Breast epithelium (tissue), 4 donors: Measurements from ENCODE around the gene NRF1. TPM values are rescaled to one million over a fixed set of nuclear protein-coding genes. Genes with fewer than 3 reads are reported as not detected.
A peak's percentile ranks its signal among the peaks of the same experiment; 100 is the strongest.

Source experiments
- DNase-seq, 2 donors: peaks; one replicate each; pipeline ENCODE4 v3.0.0-alpha.2; 2019; ENCODE audit warnings: low spot score in 2 of 2
- H3K27ac ChIP-seq, 2 donors: fragments of 200-600 bp; sonication (generic) in 1 of 2; one replicate each; pipeline ENCODE4 v1.5.1; 2016 to 2019; ENCODE audit warnings: mild to moderate bottlenecking in 1 of 2
- H3K27me3 ChIP-seq, 2 donors: fragments of 200-600 bp; sonication (generic) in 1 of 2; one replicate each; pipeline versions ENCODE4 v1.5.1 to v1.6.0; 2017 to 2019; ENCODE audit warnings: control low read depth in 1 of 2, mild to moderate bottlenecking in 1 of 2
- H3K36me3 ChIP-seq: fragments of 200-600 bp; one replicate; pipeline ENCODE4 v1.5.1; 2019
- H3K4me1 ChIP-seq, 2 donors: fragments of 200-600 bp; sonication (generic); one replicate each; pipeline ENCODE4 v1.5.1; 2016 to 2019; ENCODE audit warnings: control low read depth in 1 of 2
- H3K4me3 ChIP-seq, 3 donors: fragments of 200-600 bp; sonication (generic); 1 replicate in 2 of 3; 2 replicates in 1 of 3; pipeline ENCODE4 v1.5.1; 2016 to 2019; ENCODE audit warnings: mild to moderate bottlenecking in 3 of 3, moderate library complexity in 2 of 3
- H3K9me3 ChIP-seq, 2 donors: fragments of 200-600 bp; sonication (generic) in 1 of 2; one replicate each; pipeline ENCODE4 v1.5.1; 2016 to 2019; ENCODE audit warnings: control low read depth in 1 of 2
- CTCF ChIP-seq, 3 donors: fragments of 450-650 bp; IDR thresholded peaks; one replicate each; pipeline ENCODE4 v1.5.1; 2016 to 2017; ENCODE audit warnings: antibody characterized with exemption in 3 of 3, mild to moderate bottlenecking in 3 of 3, moderate library complexity in 3 of 3
- POLR2A ChIP-seq: fragments of 450-650 bp; IDR thresholded peaks from one replicate; pipeline ENCODE4 v1.6.1; 2016; ENCODE audit warnings: antibody characterized with exemption, mild to moderate bottlenecking, moderate library complexity
- POLR2AphosphoS5 ChIP-seq, 3 donors: sonication (generic); formaldehyde crosslinking; IDR thresholded peaks; one replicate each; pipeline ENCODE4 v1.6.1; 2017; ENCODE audit warnings: antibody characterized with exemption in 3 of 3
- intact Hi-C: fragments of 100-400 bp; cut with DNase I; formaldehyde crosslinking; loops from one replicate; pipeline ENCODE4 v1.15.1; 2023; ENCODE audit warnings: low total_unique reads
- total RNA-seq, 3 donors: library from RNA; depleted of rRNA; stranded (reverse); fragments of >200 nt; gene quantifications; one replicate each; pipeline ENCODE4 v1.1.0, GENCODE V29; 2016

NRF1 gene
- total RNA-seq, 3 donors from 2014 or later: 24.5 to 29.2 (median 27.2) TPM

DNA sequence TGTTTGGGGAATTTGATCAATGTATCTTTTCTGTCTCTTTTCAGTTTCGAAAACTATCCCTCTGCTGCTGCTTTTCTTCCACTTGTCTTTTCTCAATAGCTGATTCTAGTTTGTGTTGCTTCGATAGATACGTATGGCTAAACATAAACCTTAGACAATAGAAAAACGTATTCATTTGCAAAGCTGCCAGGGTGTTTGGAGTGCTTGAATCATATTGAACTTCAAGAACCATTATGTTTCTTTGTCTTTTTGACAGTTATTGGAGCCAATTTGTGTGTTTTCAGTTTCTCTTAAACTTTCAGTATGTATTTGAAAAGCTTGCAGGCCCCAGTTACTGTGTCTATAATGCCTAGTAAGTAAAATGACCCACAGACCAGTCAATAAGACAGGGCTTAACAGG lies 25.1 kb downstream of the NRF1 start:
- Histone ChIP-seq H3K27ac (no peak overlapping the region), H3K4me1 (no peaks in the 10 kb centered on the region), H3K9me3 (no peaks in the 10 kb centered on the region), H3K4me3 (no peak overlapping the region), H3K36me3 (no peaks in the 10 kb centered on the region), H3K27me3 (no peaks in the 10 kb centered on the region)
- TF ChIP-seq POLR2AphosphoS5 (IDR thresholded peaks at IDR 0.05) (no peak), CTCF (IDR thresholded peaks at IDR 0.05) (no peak)
- no peak for DNase-seq
- intact Hi-C loops: no loop called here

GRCh38 chr7:129640400-129640799 lies 28.9 kb downstream of the NRF1 start:
- no peak overlapping the region for H3K4me3 ChIP-seq
- no peak for DNase-seq
- intact Hi-C loops: no loop called here
- H3K27me3 ChIP-seq: no peaks in the 10 kb centered on the region
- no peaks in the 10 kb centered on the region for H3K36me3 ChIP-seq
- TF ChIP-seq CTCF (IDR thresholded peaks at IDR 0.05): no peak
- TF ChIP-seq POLR2A: no peak
- H3K27ac ChIP-seq: no peak overlapping the region
- no peaks in the 10 kb centered on the region for H3K4me1 ChIP-seq
- no peaks in the 10 kb centered on the region for H3K9me3 ChIP-seq

GRCh38 chr7:129642871-129643549 lies 31.5 kb downstream of the NRF1 start:
- intact Hi-C loops: no loop called here
- TF ChIP-seq POLR2AphosphoS5 (IDR thresholded peaks at IDR 0.05) (no peak), POLR2A (no peak), CTCF (IDR thresholded peaks at IDR 0.05) (no peak)
- H3K4me3 ChIP-seq: no peak overlapping the region
- H3K36me3 ChIP-seq: no peaks in the 10 kb centered on the region
- no peaks in the 10 kb centered on the region for H3K4me1 ChIP-seq
- no peak for DNase-seq
- no peak overlapping the region for H3K27ac ChIP-seq
- H3K9me3 ChIP-seq: no peaks in the 10 kb centered on the region
- no peaks in the 10 kb centered on the region for H3K27me3 ChIP-seq

- TF ChIP-seq POLR2AphosphoS5 (IDR thresholded peaks at IDR 0.05) (no peak), POLR2A (no peak), CTCF (IDR thresholded peaks at IDR 0.05) (no peak)
- no peaks in the 10 kb centered on the region for H3K27me3 ChIP-seq
- no peaks in the 10 kb centered on the region for H3K36me3 ChIP-seq
- no peaks in the 10 kb centered on the region for H3K4me1 ChIP-seq
- no peaks in the 10 kb centered on the region for H3K9me3 ChIP-seq
- H3K4me3 ChIP-seq: no peak overlapping the region
- DNase-seq: no peak
- intact Hi-C loops: no loop called here
- no peak overlapping the region for H3K27ac ChIP-seq
Measured at GRCh38 chr7:129643550-129644170, 32.1 kb downstream of the NRF1 start.

DNA sequence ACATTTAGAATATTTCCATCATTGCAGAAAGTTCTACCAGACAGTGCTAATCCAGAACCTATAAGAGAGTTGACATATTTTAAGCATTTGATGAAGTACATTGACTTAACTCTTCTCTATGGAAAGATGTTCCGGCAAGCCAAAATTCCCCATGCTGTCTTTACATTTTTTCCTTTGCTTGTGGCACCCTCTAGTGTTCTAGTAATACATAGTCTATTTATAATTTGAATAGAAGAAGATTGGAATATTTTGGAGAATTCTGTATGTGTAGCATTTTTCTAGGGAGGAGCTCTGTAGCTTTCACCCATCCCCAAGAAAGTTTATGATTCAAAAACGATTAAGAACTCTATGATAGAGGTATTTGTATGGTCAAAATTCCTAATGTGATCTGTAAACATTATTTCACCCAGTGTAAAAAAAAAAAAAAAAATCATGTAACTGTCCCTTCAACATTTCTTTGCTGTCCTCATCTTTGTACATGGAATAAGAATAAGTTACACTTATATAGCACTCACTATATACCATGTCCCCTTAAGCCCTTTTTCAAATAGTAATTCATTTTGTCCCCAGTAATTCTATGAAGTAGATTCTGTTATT lies 33.2 kb downstream of the NRF1 start:
- H3K9me3 ChIP-seq: no peaks in the 10 kb centered on the region
- no peak overlapping the region for H3K4me3 ChIP-seq
- H3K27ac ChIP-seq: no peak overlapping the region
- H3K4me1 ChIP-seq: no peaks in the 10 kb centered on the region
- no peak for DNase-seq
- TF ChIP-seq POLR2AphosphoS5 (IDR thresholded peaks at IDR 0.05): no peak
- peak in 1 of 3 donors; percentile 37 for TF ChIP-seq CTCF (IDR thresholded peaks at IDR 0.05)
- TF ChIP-seq POLR2A: no peak
- intact Hi-C loops: no loop called here
- no peaks in the 10 kb centered on the region for H3K27me3 ChIP-seq
- H3K36me3 ChIP-seq: no peaks in the 10 kb centered on the region
